ENCODE data around the gene KDM6A.

Gene KDM6A

DNA sequence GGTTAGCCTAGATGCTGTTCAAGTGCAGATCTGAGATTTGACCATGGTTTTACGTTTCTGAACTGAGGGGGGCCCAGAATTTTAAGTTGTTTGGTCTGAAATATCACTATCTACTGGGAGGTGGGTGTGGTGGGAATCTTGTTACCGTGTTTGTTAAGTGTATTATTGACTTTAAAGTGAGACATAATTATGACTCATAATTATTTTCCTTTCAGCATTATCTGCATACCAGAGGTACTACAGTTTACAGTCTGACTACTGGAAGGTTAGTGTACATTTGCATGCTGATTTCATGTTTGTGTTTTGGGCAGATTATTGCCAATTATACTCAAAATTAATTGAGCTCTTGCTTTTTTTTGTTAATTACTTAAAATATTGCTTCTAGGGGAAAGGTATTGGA lies 101.5 kb downstream of the KDM6A start:
- TF ChIP-seq, protein P1, sequence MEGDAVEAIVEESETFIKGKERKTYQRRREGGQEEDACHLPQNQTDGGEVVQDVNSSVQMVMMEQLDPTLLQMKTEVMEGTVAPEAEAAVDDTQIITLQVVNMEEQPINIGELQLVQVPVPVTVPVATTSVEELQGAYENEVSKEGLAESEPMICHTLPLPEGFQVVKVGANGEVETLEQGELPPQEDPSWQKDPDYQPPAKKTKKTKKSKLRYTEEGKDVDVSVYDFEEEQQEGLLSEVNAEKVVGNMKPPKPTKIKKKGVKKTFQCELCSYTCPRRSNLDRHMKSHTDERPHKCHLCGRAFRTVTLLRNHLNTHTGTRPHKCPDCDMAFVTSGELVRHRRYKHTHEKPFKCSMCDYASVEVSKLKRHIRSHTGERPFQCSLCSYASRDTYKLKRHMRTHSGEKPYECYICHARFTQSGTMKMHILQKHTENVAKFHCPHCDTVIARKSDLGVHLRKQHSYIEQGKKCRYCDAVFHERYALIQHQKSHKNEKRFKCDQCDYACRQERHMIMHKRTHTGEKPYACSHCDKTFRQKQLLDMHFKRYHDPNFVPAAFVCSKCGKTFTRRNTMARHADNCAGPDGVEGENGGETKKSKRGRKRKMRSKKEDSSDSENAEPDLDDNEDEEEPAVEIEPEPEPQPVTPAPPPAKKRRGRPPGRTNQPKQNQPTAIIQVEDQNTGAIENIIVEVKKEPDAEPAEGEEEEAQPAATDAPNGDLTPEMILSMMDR (IDR thresholded peaks at IDR 0.05; ENCODE audit: low read length, missing control alignments): no peak
- DNase-seq (ENCODE audit: low read depth): peak; percentile 11
- no peak overlapping the region for H3K4me3 ChIP-seq (replicated peaks; ENCODE audit: low read depth, low read length)

DNA sequence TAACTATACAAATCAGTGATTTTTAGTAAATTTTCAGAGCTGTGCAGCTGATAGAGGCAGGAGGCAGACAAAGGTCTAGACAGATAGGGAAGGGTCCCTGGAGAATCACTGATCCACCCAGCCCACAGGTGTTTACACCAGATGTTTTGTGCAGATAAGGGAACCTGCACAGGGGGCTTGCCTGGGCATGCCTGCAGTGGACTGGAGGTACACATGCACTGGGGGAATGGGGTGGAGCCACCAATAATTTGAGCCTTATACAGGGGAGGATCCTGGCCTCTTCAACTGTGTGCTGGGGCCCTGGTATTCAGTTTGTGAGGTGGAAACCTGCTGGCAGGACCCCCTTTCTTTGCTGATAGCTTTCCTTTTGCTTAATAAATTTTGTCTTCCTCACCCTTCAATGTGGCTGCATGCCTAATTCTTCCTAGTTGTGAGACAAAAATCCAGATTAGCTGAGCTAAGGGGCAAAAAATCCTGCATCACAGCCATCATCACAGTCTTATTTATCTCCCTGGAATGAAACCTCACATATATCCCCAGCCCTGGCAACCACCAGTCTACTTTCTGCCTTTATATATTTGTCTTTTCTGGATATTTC lies 102.8 kb downstream of the KDM6A start:
- DNase-seq (ENCODE audit: low read depth): no peak
- TF ChIP-seq, protein P1 (IDR thresholded peaks at IDR 0.05; ENCODE audit: low read length, missing control alignments): no peak

DNA sequence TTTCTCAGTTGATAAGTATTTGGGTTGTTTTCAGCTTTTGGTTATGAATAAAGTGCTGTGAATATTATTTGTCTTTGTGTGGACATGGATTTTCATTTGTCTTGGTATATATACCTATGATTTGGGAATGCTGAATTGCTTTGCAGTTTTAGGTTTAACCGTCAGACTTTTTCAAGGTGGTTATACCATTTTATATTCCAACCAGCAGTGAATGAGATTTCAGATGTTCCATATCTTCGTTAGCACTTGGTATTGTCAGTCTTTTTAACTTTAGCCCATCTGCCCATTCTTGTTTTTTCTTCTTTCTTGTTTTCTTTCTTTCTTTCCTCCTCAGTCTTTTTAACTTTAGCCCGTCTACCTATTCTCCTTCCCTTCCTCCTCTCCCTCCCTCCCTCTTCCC lies 106.0 kb downstream of the KDM6A start:
- TF ChIP-seq, protein P1 (IDR thresholded peaks at IDR 0.05; ENCODE audit: low read length, missing control alignments): no peak
- no peak for DNase-seq (ENCODE audit: low read depth)
- H3K4me3 ChIP-seq (replicated peaks; ENCODE audit: low read depth, low read length): no peak overlapping the region

More for the DNA sequence above, 102.8 kb downstream of the KDM6A start:
- no peak overlapping the region for H3K4me3 ChIP-seq (replicated peaks; ENCODE audit: low read depth, low read length)

DNA sequence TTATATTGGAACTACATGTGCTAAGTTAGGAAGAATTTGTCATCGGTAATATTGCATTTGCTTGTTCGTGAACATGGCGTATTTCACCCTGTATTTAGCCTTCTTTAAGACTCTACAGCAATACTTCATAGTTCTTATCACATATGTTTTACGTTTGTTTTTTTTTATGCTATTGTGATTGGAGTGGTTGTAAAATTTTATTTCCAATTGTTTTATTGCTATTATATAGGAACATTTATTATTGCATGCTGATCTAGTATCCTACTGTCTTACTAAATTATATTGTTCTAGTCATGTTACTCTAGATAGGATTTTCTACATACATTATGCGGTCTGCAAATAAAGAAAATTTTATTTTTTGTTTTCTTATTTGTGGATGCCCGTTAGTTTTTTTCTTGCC lies 107.4 kb downstream of the KDM6A start:
- TF ChIP-seq, protein P1 (IDR thresholded peaks at IDR 0.05; ENCODE audit: low read length, missing control alignments): no peak
- no peak for DNase-seq (ENCODE audit: low read depth)
- no peak overlapping the region for H3K4me3 ChIP-seq (replicated peaks; ENCODE audit: low read depth, low read length)

DNA sequence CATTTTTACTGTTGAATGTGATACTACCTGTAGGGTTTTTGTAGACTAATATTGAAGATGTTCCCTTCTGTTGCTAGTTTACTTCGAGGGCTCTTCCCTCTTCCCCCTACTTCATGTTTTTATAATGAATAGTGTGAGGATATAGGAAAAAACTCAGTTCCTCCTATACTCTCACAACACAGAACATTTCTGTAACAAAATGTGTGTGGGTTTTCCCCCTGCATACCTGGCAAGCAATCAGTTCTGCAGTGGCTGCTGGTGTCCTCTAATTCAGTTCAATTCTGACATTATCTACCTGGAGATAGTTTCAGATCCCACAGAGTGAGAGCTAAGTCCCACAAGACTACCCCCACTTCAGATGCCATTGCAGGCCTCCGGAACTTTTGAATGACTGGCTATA lies 107.9 kb downstream of the KDM6A start:
- H3K4me3 ChIP-seq (replicated peaks; ENCODE audit: low read depth, low read length): no peak overlapping the region
- DNase-seq (ENCODE audit: low read depth): no peak
- TF ChIP-seq, protein P1 (IDR thresholded peaks at IDR 0.05; ENCODE audit: low read length, missing control alignments): no peak

DNA sequence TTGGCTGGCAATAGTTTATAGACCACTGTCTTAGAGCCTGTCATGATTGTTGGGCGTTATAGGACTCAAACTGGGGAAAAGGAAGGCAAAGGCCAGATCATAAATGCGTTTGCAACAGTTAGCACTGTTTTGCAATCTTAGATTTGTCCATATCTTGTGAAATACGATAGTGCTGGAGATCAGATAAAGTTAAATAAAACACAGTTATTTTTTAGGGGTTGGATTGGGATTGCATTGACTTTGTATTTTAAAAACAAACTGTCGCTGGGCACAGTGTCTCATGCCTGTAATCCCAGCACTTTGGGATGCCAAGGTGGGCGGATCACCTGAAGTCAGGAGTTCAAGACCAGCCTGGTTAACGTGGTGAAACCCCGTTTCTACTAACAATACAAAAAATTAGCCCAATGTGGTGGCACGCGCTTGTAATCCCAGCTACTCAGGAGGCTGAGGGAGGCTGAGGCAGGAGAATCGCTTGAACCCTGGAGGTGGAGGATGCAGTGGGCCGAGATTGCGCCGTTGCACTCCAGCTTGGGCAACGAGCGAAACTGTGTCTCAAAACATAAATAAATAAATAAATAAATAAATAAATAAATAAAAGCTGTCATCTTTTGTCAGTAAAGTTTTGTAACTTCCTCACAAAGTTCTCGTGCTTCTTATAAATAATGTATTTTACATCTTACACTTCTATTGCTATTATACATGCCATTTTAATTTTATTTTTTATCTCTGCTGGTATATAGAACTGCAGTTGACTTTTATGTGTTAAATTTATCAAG lies 117.2 kb downstream of the KDM6A start:
- no peak for DNase-seq (ENCODE audit: low read depth)
- TF ChIP-seq, protein P1 (IDR thresholded peaks at IDR 0.05; ENCODE audit: low read length, missing control alignments): no peak
- H3K4me3 ChIP-seq (replicated peaks; ENCODE audit: low read depth, low read length): no peak overlapping the region
